Measurements from ENCODE around the gene TINAG.

TINAG gene

GRCh38 chr6:54284161-54284860 lies 23.9 kb upstream of the TINAG start:
- H3K4me1 ChIP-seq (ENCODE audit: control insufficient read depth, insufficient read depth, low read length, poor library complexity, severe bottlenecking): no peaks in the 10 kb centered on the region
- DNase-seq: no peak
- no peak overlapping the region for H3K27ac ChIP-seq (ENCODE audit: insufficient read depth, low read length, poor library complexity, severe bottlenecking)
- H3K4me3 ChIP-seq (ENCODE audit: insufficient read depth, low read depth, low read length, poor library complexity, severe bottlenecking): no peak overlapping the region
- H3K27me3 ChIP-seq (replicated peaks; ENCODE audit: control insufficient read depth, insufficient read depth, low read length, poor library complexity, severe bottlenecking): no peaks in the 10 kb centered on the region
- H3K36me3 ChIP-seq (ENCODE audit: control insufficient read depth, insufficient read depth, low read length): no peaks in the 10 kb centered on the region
- no peaks in the 10 kb centered on the region for H3K9me3 ChIP-seq (ENCODE audit: control insufficient read depth, low read length)

DNA sequence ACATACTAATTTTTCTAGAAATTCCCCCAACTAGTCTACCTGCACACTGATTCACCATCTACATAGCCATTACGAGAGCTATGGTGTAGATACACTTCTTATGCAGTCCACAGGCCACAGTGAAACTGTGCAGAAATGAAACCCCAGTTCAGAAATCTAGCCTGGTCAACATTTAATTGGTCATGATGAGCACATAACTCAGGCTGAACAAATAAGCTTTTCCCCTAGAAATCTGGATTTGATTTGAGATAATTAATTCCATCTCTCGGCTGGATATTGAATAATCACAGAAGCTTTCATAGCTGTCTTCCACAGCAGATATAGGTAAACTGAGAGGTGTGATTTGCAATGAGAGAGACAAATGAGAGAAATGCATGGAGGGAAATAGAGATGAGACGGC lies 22.6 kb upstream of the TINAG start:
- no peak overlapping the region for H3K27ac ChIP-seq (ENCODE audit: insufficient read depth, low read length, poor library complexity, severe bottlenecking)
- H3K9me3 ChIP-seq (ENCODE audit: control insufficient read depth, low read length): no peaks in the 10 kb centered on the region
- no peak overlapping the region for H3K4me3 ChIP-seq (ENCODE audit: insufficient read depth, low read depth, low read length, poor library complexity, severe bottlenecking)
- no peaks in the 10 kb centered on the region for H3K27me3 ChIP-seq (replicated peaks; ENCODE audit: control insufficient read depth, insufficient read depth, low read length, poor library complexity, severe bottlenecking)
- no peaks in the 10 kb centered on the region for H3K36me3 ChIP-seq (ENCODE audit: control insufficient read depth, insufficient read depth, low read length)
- DNase-seq: no peak
- H3K4me1 ChIP-seq (ENCODE audit: control insufficient read depth, insufficient read depth, low read length, poor library complexity, severe bottlenecking): no peaks in the 10 kb centered on the region

DNA sequence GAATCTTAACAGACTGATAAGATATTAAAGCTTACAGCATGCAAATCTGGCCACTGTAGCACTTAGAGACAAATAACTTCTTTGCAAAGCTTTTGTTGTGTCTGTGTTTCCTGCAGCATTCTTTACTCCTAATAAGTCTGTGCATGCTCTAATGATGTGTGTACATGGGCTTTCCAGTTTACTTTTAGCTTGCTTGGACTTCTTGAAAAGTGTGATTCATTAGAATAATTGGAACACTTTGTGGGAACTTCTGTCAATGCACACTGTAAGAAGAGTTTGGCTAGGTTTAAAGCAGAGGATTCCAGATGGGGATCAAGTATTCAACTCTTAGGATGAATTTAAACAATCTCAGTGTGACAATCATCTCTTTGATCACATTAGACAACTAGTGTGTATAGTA lies 22.1 kb upstream of the TINAG start:
- no peak overlapping the region for H3K27ac ChIP-seq (ENCODE audit: insufficient read depth, low read length, poor library complexity, severe bottlenecking)
- no peaks in the 10 kb centered on the region for H3K27me3 ChIP-seq (replicated peaks; ENCODE audit: control insufficient read depth, insufficient read depth, low read length, poor library complexity, severe bottlenecking)
- no peak overlapping the region for H3K4me3 ChIP-seq (ENCODE audit: insufficient read depth, low read depth, low read length, poor library complexity, severe bottlenecking)
- no peaks in the 10 kb centered on the region for H3K36me3 ChIP-seq (ENCODE audit: control insufficient read depth, insufficient read depth, low read length)
- no peak for DNase-seq
- no peaks in the 10 kb centered on the region for H3K4me1 ChIP-seq (ENCODE audit: control insufficient read depth, insufficient read depth, low read length, poor library complexity, severe bottlenecking)
- H3K9me3 ChIP-seq (ENCODE audit: control insufficient read depth, low read length): no peaks in the 10 kb centered on the region

DNA sequence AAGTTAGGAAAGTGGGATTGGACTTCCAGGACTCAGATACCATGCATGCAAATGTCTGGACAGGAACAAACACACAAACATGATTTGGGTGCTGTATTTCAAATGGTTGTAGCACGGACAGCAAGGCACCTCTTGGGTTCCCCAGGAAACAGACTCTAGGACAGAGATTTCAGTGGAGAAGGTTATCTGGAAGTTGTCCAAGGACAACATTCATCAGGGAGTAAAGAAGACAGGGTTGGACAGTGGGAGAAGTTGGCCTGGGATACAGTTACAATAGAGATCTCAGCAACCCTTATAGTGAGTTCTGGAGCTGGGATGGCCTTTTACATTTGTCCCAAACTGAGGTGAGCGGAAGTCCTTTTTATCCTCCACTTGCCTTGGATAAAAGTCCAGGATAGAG lies 19.8 kb upstream of the TINAG start:
- DNase-seq: no peak
- no peaks in the 10 kb centered on the region for H3K27me3 ChIP-seq (replicated peaks; ENCODE audit: control insufficient read depth, insufficient read depth, low read length, poor library complexity, severe bottlenecking)
- no peaks in the 10 kb centered on the region for H3K36me3 ChIP-seq (ENCODE audit: control insufficient read depth, insufficient read depth, low read length)
- no peak overlapping the region for H3K4me3 ChIP-seq (ENCODE audit: insufficient read depth, low read depth, low read length, poor library complexity, severe bottlenecking)
- no peak overlapping the region for H3K27ac ChIP-seq (ENCODE audit: insufficient read depth, low read length, poor library complexity, severe bottlenecking)
- H3K9me3 ChIP-seq (ENCODE audit: control insufficient read depth, low read length): no peaks in the 10 kb centered on the region
- H3K4me1 ChIP-seq (ENCODE audit: control insufficient read depth, insufficient read depth, low read length, poor library complexity, severe bottlenecking): no peaks in the 10 kb centered on the region

GRCh38 chr6:54289426-54289825 lies 18.8 kb upstream of the TINAG start:
- Histone ChIP-seq H3K4me3 (ENCODE audit: insufficient read depth, low read depth, low read length, poor library complexity, severe bottlenecking) (no peak overlapping the region), H3K36me3 (ENCODE audit: control insufficient read depth, insufficient read depth, low read length) (no peaks in the 10 kb centered on the region), H3K27ac (ENCODE audit: insufficient read depth, low read length, poor library complexity, severe bottlenecking) (no peak overlapping the region), H3K27me3 (replicated peaks; ENCODE audit: control insufficient read depth, insufficient read depth, low read length, poor library complexity, severe bottlenecking) (no peaks in the 10 kb centered on the region), H3K9me3 (ENCODE audit: control insufficient read depth, low read length) (no peaks in the 10 kb centered on the region), H3K4me1 (ENCODE audit: control insufficient read depth, insufficient read depth, low read length, poor library complexity, severe bottlenecking) (no peaks in the 10 kb centered on the region)
- no peak for DNase-seq

GRCh38 chr6:54291146-54291545 lies 17.1 kb upstream of the TINAG start:
- Histone ChIP-seq H3K9me3 (ENCODE audit: control insufficient read depth, low read length) (no peaks in the 10 kb centered on the region), H3K4me3 (ENCODE audit: insufficient read depth, low read depth, low read length, poor library complexity, severe bottlenecking) (no peak overlapping the region), H3K27ac (ENCODE audit: insufficient read depth, low read length, poor library complexity, severe bottlenecking) (no peak overlapping the region), H3K36me3 (ENCODE audit: control insufficient read depth, insufficient read depth, low read length) (no peaks in the 10 kb centered on the region), H3K27me3 (replicated peaks; ENCODE audit: control insufficient read depth, insufficient read depth, low read length, poor library complexity, severe bottlenecking) (no peaks in the 10 kb centered on the region), H3K4me1 (ENCODE audit: control insufficient read depth, insufficient read depth, low read length, poor library complexity, severe bottlenecking) (no peaks in the 10 kb centered on the region)
- DNase-seq: no peak

GRCh38 chr6:54291738-54292137 lies 16.5 kb upstream of the TINAG start:
- Histone ChIP-seq H3K27me3 (replicated peaks; ENCODE audit: control insufficient read depth, insufficient read depth, low read length, poor library complexity, severe bottlenecking) (no peaks in the 10 kb centered on the region), H3K36me3 (ENCODE audit: control insufficient read depth, insufficient read depth, low read length) (no peaks in the 10 kb centered on the region), H3K27ac (ENCODE audit: insufficient read depth, low read length, poor library complexity, severe bottlenecking) (no peak overlapping the region), H3K9me3 (ENCODE audit: control insufficient read depth, low read length) (no peaks in the 10 kb centered on the region), H3K4me1 (ENCODE audit: control insufficient read depth, insufficient read depth, low read length, poor library complexity, severe bottlenecking) (no peaks in the 10 kb centered on the region), H3K4me3 (ENCODE audit: insufficient read depth, low read depth, low read length, poor library complexity, severe bottlenecking) (no peak overlapping the region)
- DNase-seq: no peak

DNA sequence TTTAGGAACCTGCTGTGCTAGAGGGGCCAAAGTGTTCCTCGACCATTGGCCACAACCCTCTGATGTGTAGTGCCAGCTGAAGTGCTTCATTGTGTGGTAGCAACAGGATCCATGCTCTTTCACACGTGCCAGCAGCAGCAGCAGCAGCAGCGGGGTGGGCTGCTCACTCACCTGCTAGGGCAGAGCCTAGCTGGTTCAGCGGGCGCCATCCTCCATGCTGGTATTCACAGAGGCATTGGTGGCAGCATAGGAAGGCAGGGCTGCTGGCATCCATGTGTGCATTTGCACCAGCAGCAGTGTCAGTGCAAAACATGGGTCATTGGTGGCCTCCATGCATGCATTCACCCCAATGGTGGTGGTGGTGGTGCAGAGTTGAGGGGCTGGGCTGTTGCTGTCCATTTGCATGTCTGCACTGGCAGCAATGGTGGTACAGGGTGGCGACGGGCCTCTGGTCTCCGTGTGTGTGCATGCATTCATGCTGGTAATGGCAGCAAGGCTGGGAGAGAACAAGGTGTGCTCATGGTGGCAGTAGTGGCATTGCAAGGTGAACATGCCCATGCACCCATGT lies 13.2 kb upstream of the TINAG start:
- H3K4me1 ChIP-seq (ENCODE audit: control insufficient read depth, insufficient read depth, low read length, poor library complexity, severe bottlenecking): no peaks in the 10 kb centered on the region
- H3K4me3 ChIP-seq (ENCODE audit: insufficient read depth, low read depth, low read length, poor library complexity, severe bottlenecking): no peak overlapping the region
- H3K9me3 ChIP-seq (ENCODE audit: control insufficient read depth, low read length): no peaks in the 10 kb centered on the region
- no peaks in the 10 kb centered on the region for H3K36me3 ChIP-seq (ENCODE audit: control insufficient read depth, insufficient read depth, low read length)
- no peak for DNase-seq
- no peaks in the 10 kb centered on the region for H3K27me3 ChIP-seq (replicated peaks; ENCODE audit: control insufficient read depth, insufficient read depth, low read length, poor library complexity, severe bottlenecking)
- H3K27ac ChIP-seq (ENCODE audit: insufficient read depth, low read length, poor library complexity, severe bottlenecking): no peak overlapping the region

DNA sequence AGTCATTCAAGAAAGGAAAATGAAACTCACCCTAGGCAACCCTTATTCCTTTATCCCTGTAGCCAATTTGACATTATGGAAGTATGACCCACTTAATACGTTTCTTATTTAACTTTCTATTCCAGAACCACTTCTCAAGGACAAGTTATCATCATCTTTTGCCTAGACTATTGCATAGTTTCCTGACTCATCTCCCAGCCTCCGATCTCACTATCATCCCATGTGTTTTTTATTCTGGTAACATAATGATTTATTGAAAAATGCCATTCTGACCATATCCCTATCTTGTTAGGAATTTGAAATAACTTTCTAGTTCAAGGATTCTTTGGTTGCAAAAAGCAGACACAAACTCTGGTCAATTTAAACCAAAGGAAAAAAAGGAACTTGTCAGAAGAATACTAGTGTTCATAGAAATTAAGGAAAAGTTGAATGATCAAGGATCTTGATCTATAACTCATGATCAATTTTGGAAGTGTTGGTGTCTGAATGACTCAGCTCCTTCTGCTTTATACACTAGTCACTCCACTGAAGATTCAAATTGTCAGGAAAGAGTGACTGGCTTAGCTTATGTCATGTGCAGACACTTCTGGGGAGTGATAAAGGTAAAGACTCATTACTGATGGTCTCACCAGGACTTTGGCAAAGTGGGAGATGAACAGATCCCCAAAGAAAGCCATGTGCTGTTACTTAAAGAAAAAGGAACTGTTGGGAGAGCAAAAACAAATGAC lies 8.5 kb upstream of the TINAG start:
- Histone ChIP-seq H3K9me3 (ENCODE audit: control insufficient read depth, low read length) (no peaks in the 10 kb centered on the region), H3K4me3 (ENCODE audit: insufficient read depth, low read depth, low read length, poor library complexity, severe bottlenecking) (no peak overlapping the region), H3K27ac (ENCODE audit: insufficient read depth, low read length, poor library complexity, severe bottlenecking) (no peak overlapping the region), H3K27me3 (replicated peaks; ENCODE audit: control insufficient read depth, insufficient read depth, low read length, poor library complexity, severe bottlenecking) (no peaks in the 10 kb centered on the region), H3K36me3 (ENCODE audit: control insufficient read depth, insufficient read depth, low read length) (no peaks in the 10 kb centered on the region), H3K4me1 (ENCODE audit: control insufficient read depth, insufficient read depth, low read length, poor library complexity, severe bottlenecking) (no peaks in the 10 kb centered on the region)
- no peak for DNase-seq

- Histone ChIP-seq H3K4me3 (ENCODE audit: insufficient read depth, low read depth, low read length, poor library complexity, severe bottlenecking) (no peak overlapping the region), H3K27ac (ENCODE audit: insufficient read depth, low read length, poor library complexity, severe bottlenecking) (no peak overlapping the region), H3K27me3 (replicated peaks; ENCODE audit: control insufficient read depth, insufficient read depth, low read length, poor library complexity, severe bottlenecking) (no peaks in the 10 kb centered on the region), H3K4me1 (ENCODE audit: control insufficient read depth, insufficient read depth, low read length, poor library complexity, severe bottlenecking) (no peaks in the 10 kb centered on the region), H3K9me3 (ENCODE audit: control insufficient read depth, low read length) (no peaks in the 10 kb centered on the region), H3K36me3 (ENCODE audit: control insufficient read depth, insufficient read depth, low read length) (no peaks in the 10 kb centered on the region)
- no peak for DNase-seq
These were observed 6.5 kb upstream of the TINAG start for GRCh38 chr6:54301770-54302169.

Measured in effector memory CD4-positive, alpha-beta T cell (primary cell).